Measurements from ENCODE around the gene LRP8. TPM values are rescaled to one million over a fixed set of nuclear protein-coding genes. Genes with fewer than 3 reads are reported as not detected.

The LRP8 gene
- total RNA-seq, 1 donor = 27.6 TPM

- H3K4me3 ChIP-seq (ENCODE audit: low read depth, low read length) = no peak overlapping the region
- TF ChIP-seq, protein P1, sequence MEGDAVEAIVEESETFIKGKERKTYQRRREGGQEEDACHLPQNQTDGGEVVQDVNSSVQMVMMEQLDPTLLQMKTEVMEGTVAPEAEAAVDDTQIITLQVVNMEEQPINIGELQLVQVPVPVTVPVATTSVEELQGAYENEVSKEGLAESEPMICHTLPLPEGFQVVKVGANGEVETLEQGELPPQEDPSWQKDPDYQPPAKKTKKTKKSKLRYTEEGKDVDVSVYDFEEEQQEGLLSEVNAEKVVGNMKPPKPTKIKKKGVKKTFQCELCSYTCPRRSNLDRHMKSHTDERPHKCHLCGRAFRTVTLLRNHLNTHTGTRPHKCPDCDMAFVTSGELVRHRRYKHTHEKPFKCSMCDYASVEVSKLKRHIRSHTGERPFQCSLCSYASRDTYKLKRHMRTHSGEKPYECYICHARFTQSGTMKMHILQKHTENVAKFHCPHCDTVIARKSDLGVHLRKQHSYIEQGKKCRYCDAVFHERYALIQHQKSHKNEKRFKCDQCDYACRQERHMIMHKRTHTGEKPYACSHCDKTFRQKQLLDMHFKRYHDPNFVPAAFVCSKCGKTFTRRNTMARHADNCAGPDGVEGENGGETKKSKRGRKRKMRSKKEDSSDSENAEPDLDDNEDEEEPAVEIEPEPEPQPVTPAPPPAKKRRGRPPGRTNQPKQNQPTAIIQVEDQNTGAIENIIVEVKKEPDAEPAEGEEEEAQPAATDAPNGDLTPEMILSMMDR (IDR thresholded peaks at IDR 0.05; ENCODE audit: insufficient read depth, low read depth, low read length) = no peak
Measured at GRCh38 chr1:53335661-53336060, 7.8 kb upstream of the LRP8 start.

DNA sequence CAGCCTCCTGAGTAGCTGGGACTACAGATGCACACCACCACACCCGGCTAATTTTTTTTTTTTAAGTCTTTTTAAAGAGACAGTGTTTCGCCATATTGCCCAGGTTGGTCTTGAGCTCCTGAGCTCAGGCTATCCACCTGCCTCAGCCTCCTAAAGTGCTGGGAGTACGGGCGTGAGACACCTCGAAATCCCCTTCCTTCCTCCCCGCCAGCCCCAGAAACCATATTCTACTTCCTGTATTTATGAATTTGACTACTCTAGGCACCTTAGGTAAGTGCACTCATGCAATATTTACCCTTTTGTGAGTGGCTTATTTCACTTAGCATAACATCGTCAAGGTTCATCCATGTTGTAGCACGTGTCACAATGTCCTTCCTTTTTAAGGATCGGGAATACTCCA lies 6.9 kb upstream of the LRP8 start:
- no peak overlapping the region for H3K4me3 ChIP-seq (ENCODE audit: low read depth, low read length)
- TF ChIP-seq, protein P1 (IDR thresholded peaks at IDR 0.05; ENCODE audit: insufficient read depth, low read depth, low read length) = no peak
- DNase-seq (ENCODE audit: low read depth) = no peak

More at GRCh38 chr1:53335661-53336060, 7.8 kb upstream of the LRP8 start:
- DNase-seq (ENCODE audit: low read depth) = no peak

DNA sequence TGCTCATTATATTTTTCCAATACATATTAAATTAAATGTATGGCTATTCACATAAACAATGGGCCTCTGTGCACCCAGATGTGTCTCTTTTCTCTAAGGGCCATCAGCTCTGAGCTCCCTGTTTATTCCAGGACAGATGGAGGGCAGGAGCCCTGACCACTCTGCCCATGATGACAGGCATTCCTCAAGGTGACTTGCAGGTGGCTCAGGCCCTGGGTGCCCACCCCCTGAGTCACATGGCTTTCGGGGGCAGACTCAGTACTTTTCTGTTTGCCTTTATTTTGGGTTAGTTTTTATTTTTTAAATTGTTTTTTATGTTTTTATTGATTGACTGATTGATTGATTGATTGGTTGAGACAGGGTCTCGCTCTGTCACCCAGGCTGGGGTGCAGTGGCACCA lies 6.4 kb upstream of the LRP8 start:
- H3K4me3 ChIP-seq (ENCODE audit: low read depth, low read length) = no peak overlapping the region
- DNase-seq (ENCODE audit: low read depth) = no peak
- TF ChIP-seq, protein P1 (IDR thresholded peaks at IDR 0.05; ENCODE audit: insufficient read depth, low read depth, low read length) = no peak

- DNase-seq (ENCODE audit: low read depth) = no peak
- TF ChIP-seq, protein P1 (IDR thresholded peaks at IDR 0.05; ENCODE audit: insufficient read depth, low read depth, low read length) = no peak
- H3K4me3 ChIP-seq (ENCODE audit: low read depth, low read length) = no peak overlapping the region
Measured at GRCh38 chr1:53332833-53333232, 5.0 kb upstream of the LRP8 start.

GRCh38 chr1:53332186-53332564 lies 4.3 kb upstream of the LRP8 start:
- no peak for DNase-seq (ENCODE audit: low read depth)
- no peak overlapping the region for H3K4me3 ChIP-seq (ENCODE audit: low read depth, low read length)
- TF ChIP-seq, protein P1 (IDR thresholded peaks at IDR 0.05; ENCODE audit: insufficient read depth, low read depth, low read length) = no peak

GRCh38 chr1:53331446-53332185 lies 3.7 kb upstream of the LRP8 start:
- TF ChIP-seq, protein P1 (IDR thresholded peaks at IDR 0.05; ENCODE audit: insufficient read depth, low read depth, low read length) = no peak
- no peak overlapping the region for H3K4me3 ChIP-seq (ENCODE audit: low read depth, low read length)
- DNase-seq (ENCODE audit: low read depth) = no peak

DNA sequence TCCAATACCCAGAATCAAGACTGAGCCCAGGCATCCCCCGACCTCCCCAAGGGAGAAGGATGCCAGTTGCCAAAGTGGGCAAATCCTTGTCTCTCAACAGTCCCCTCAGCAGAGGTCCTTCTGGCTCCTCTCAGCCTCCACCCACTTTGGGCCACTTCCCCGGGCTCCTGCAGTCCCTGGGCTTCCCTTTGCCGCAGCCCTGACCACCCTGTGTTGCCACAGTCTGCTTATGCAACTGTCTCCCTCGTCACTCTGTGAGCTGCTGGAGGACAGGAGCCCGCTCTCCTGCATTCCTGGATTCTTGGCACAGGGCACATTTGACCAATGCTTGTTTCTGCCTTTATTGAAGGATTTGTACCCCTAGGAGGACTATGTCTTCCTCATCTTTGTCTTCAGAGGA lies 2.9 kb upstream of the LRP8 start:
- DNase-seq (ENCODE audit: low read depth) = no peak
- no peak overlapping the region for H3K4me3 ChIP-seq (ENCODE audit: low read depth, low read length)
- TF ChIP-seq, protein P1 (IDR thresholded peaks at IDR 0.05; ENCODE audit: insufficient read depth, low read depth, low read length) = no peak
